ENCODE measurements around the gene GABRP. TPM values are rescaled to one million over a fixed set of nuclear protein-coding genes. Genes with fewer than 3 reads are reported as not detected.
"Not testable (repeated sequence)": the region's sequence is repeated elsewhere in the genome, so short reads cannot be mapped to it uniquely, and the experiment has no call there.

The GABRP gene
- total RNA-seq, 1 donor from 2014 or later, result 0.45 TPM

- DNase-seq (ENCODE audit: low spot score); ATAC-seq: not testable (repeated sequence)
Observed at GRCh38 chr5:170754508-170754907, 29.0 kb upstream of the GABRP start.

- no peak for ATAC-seq
- DNase-seq (ENCODE audit: low spot score), result no peak
Observed at GRCh38 chr5:170755679-170756456, 27.7 kb upstream of the GABRP start.

DNA sequence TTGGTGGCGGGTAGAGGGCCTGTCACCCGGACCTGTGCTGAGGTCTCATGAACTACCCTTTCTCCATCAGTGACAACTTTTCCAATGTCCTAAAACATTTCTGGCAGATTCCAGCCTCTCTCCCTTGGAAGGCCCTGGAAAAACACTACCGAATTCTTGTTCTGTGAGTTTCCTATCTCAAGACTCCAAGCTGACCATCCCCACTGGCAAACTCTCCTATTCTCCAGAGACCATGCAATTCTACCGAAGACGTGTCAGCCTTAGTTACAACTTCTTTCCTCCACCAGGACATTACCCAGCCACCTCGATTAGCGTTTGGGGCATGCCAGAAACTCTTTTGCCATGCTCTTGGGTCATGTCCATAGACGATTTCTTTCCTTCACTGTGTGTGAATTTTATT, 26.8 kb upstream of the GABRP start:
- DNase-seq (ENCODE audit: low spot score), result no peak
- no peak for ATAC-seq

- DNase-seq (ENCODE audit: low spot score) (no peak), ATAC-seq (peak; percentile 36)
Observed at GRCh38 chr5:170757182-170757601, 26.3 kb upstream of the GABRP start.

- DNase-seq (ENCODE audit: low spot score) (no peak), ATAC-seq (no peak)
Observed at GRCh38 chr5:170757669-170758068, 25.9 kb upstream of the GABRP start.

GRCh38 chr5:170758481-170758880, 25.0 kb upstream of the GABRP start:
- DNase-seq (ENCODE audit: low spot score) (no peak), ATAC-seq (no peak)

GRCh38 chr5:170760113-170760512, 23.4 kb upstream of the GABRP start:
- ATAC-seq, result no peak
- no peak for DNase-seq (ENCODE audit: low spot score)

DNA sequence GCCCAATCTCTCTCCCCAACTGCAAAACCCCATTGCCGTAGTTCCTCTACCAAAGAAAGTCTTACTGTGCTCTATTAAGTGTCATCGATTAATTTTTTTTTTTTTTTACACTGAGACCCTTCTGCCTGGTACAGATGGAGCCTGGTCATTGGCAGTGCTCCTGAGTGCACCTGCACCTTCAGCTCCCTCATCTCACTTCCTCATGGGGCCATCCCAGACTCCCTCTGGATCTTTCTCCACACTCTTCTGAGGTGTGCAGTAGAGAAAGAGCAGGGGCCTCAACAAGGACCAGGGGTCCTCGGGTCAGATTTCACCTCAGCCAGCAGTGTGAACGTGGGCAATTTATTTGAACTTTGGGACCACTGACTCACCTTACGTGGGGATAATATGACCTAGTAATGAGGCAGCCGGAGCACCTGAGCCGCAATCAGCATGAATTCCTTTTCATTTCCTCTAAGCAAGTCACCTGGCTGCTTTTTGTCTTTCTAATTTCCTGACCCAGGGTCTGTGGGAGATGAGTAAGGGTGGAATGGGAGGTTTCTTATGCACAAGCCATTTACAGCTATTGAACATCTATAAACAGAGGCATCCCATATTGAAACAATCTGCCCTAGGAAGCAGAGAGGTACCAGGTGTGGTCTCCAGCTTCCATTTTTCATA, 22.3 kb upstream of the GABRP start:
- ATAC-seq (no peak), DNase-seq (ENCODE audit: low spot score) (no peak)

GRCh38 chr5:170761708-170762066, 21.8 kb upstream of the GABRP start:
- DNase-seq (ENCODE audit: low spot score), result no peak
- no peak for ATAC-seq

DNA sequence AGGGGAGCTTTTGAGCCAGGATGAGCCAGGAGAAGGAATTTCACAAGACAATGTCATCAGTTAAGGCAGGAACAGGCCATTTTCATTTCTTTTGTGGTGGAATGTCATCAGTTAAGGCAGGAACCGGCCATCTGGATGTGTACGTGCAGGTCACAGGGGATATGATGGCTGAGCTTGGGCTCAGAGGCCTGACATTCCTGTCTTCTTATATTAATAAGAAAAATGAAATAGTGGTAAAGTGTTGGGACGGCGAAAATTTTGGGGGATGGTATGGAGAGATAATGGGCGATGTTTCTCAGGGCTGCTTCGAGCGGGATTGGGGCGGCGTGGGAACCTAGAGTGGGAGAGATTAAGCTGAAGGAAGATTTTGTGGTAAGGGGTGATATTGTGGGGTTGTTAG, 21.2 kb upstream of the GABRP start:
- not testable (repeated sequence) for ATAC-seq; DNase-seq (ENCODE audit: low spot score)

- not testable (repeated sequence) for DNase-seq (ENCODE audit: low spot score); ATAC-seq
Observed at GRCh38 chr5:170765868-170766267, 17.7 kb upstream of the GABRP start.

DNA sequence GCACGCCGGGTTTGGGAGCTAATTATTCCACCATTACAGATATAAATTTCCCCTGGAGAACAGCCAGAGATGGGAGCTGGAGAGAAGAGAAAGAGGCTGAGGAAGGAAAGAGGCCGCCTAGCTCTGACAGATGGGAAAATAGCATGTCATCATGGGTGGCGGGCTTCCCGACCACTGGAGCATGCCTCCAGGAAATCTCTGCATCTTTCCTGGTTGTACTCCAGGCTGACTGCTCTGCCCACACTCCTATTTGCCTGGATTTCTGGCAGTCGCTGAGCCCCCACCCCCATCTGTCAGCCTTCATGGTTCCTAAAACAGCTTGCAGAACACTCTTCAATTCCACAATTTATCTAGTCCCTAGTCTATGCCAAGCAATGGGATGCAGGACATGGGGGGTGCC, 14.3 kb upstream of the GABRP start:
- no peak for DNase-seq (ENCODE audit: low spot score)
- no peak for ATAC-seq

- ATAC-seq (no peak), DNase-seq (ENCODE audit: low spot score) (no peak)
Observed at GRCh38 chr5:170769898-170770416, 13.6 kb upstream of the GABRP start.

GRCh38 chr5:170771496-170771895, 12.0 kb upstream of the GABRP start:
- DNase-seq (ENCODE audit: low spot score), result no peak
- ATAC-seq, result no peak

GRCh38 chr5:170773024-170773985, 10.2 kb upstream of the GABRP start:
- DNase-seq (ENCODE audit: low spot score), result no peak
- no peak for ATAC-seq

- DNase-seq (ENCODE audit: low spot score) (no peak), ATAC-seq (no peak)
Observed at GRCh38 chr5:170774831-170775230, 8.7 kb upstream of the GABRP start.

- ATAC-seq (no peak), DNase-seq (ENCODE audit: low spot score) (no peak)
Observed at GRCh38 chr5:170781946-170782345, 1.6 kb upstream of the GABRP start.

DNA sequence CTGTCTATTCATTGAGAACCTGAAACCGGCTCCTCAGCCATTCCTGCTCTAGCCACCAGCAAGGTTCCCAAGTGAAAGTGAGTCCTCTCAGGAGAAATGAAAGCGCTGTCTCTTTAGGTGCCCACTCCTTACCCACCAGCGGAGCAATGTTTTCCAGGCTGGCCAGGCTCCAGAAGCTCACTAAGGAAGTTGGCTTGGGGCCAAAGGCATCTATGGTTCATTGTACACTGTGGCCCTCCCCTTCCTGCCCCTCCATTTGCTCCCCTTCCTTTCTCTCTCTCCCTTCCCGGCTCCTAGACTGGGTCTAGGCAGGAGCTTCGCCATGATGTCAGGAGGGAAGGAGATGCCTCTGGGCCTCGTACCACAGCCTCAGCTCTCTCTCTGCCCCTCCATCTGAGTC, 1.1 kb upstream of the GABRP start:
- DNase-seq (ENCODE audit: low spot score), result no peak
- ATAC-seq, result no peak

GRCh38 chr5:170785416-170785815, 1.9 kb downstream of the GABRP start:
- no peak for ATAC-seq
- DNase-seq (ENCODE audit: low spot score), result no peak

GRCh38 chr5:170787216-170787615, 3.7 kb downstream of the GABRP start:
- DNase-seq (ENCODE audit: low spot score), result no peak
- no peak for ATAC-seq

- ATAC-seq (no peak), DNase-seq (ENCODE audit: low spot score) (no peak)
Observed at GRCh38 chr5:170788626-170789304, 5.2 kb downstream of the GABRP start.
